ENCODE measurements around the gene NRG3. TPM values are rescaled to one million over a fixed set of nuclear protein-coding genes. Genes with fewer than 3 reads are reported as not detected.

Gene NRG3
- total and polyA plus RNA-seq, 12 donors = 0.46 to 3.8 (median 1.3) TPM

- intact Hi-C loops (cut with DNase I) = no loop called here
- no peak for DNase-seq
- WGBS, 4 donors = 71 to 84% (median 76%) methylated on average over 4 of the region's 4 CpGs
- no peaks in the 10 kb centered on the region for H3K9me3 ChIP-seq (replicated peaks in 1 of 3)
- H3K27me3 ChIP-seq = peaks cover 6% of the 10 kb centered on the region
- H3K36me3 ChIP-seq (replicated peaks in 1 of 2) = no peaks in the 10 kb centered on the region
- H3K4me1 ChIP-seq (replicated peaks in 1 of 2) = peaks cover 0 to under 1% of the 10 kb centered on the region in 2 donors
- TF ChIP-seq CTCF (IDR thresholded peaks at IDR 0.05) (no peak), POLR2A (IDR thresholded peaks at IDR 0.05) (no peak)
- H3K27ac ChIP-seq = no peak overlapping the region
- H3K4me3 ChIP-seq = no peak overlapping the region
These were observed 4.5 kb upstream of the NRG3 start for GRCh38 chr10:81870472-81870871.

- intact Hi-C loops (cut with DNase I) = no loop called here
These were observed 3.4 kb upstream of the NRG3 start for GRCh38 chr10:81871558-81871957.

GRCh38 chr10:81872206-81872862 is 2.7 kb upstream of the NRG3 start:
- intact Hi-C loops (cut with DNase I) = no loop called here

More at GRCh38 chr10:81871558-81871957, 3.4 kb upstream of the NRG3 start:
- Histone ChIP-seq H3K4me3 (no peak overlapping the region), H3K9me3 (replicated peaks in 1 of 3) (no peaks in the 10 kb centered on the region), H3K27me3 (peaks cover 15% of the 10 kb centered on the region), H3K36me3 (replicated peaks in 1 of 2) (no peaks in the 10 kb centered on the region), H3K27ac (no peak overlapping the region), H3K4me1 (replicated peaks in 1 of 2) (peaks cover 0 to 5% of the 10 kb centered on the region in 2 donors)
- no peak for DNase-seq
- TF ChIP-seq POLR2A (IDR thresholded peaks at IDR 0.05) (no peak), CTCF (IDR thresholded peaks at IDR 0.05) (no peak)
- 69 to 83% (median 74%) methylated on average over 2 of the region's 2 CpGs for WGBS, 4 donors

More at GRCh38 chr10:81872206-81872862, 2.7 kb upstream of the NRG3 start:
- no peak for DNase-seq
- Histone ChIP-seq H3K27me3 (peaks cover 23% of the 10 kb centered on the region), H3K36me3 (replicated peaks in 1 of 2) (no peaks in the 10 kb centered on the region), H3K27ac (no peak overlapping the region), H3K4me3 (no peak overlapping the region), H3K9me3 (replicated peaks in 1 of 3) (no peaks in the 10 kb centered on the region), H3K4me1 (replicated peaks in 1 of 2) (peaks cover 0 to 5% of the 10 kb centered on the region in 2 donors)
- TF ChIP-seq CTCF (IDR thresholded peaks at IDR 0.05) = no peak
- TF ChIP-seq POLR2A (IDR thresholded peaks at IDR 0.05) = no peak
- 52 to 65% (median 60%) methylated on average over 6 of the region's 6 CpGs for WGBS, 4 donors
